Fibroblast of lung (primary cell): ENCODE results near the gene PALM2AKAP2. TPM values are rescaled to one million over a fixed set of nuclear protein-coding genes. Genes with fewer than 3 reads are reported as not detected.

ENCODE experiments used
- DNase-seq, 2 donors: peaks; one replicate each; pipeline versions ENCODE4 v3.0.0 to v3.0.0-alpha.2; 2010; ENCODE audit warnings: low read depth in 2 of 2
- H2AFZ ChIP-seq: 2 replicates; pipeline ENCODE4 v1.5.1; 2012; ENCODE audit warnings: low read length, control low read depth, inconsistent platforms
- H3K27ac ChIP-seq: 2 replicates; pipeline ENCODE4 v1.5.1; 2011; ENCODE audit warnings: low read length, control low read depth; ENCODE audit not compliant: insufficient read depth
- H3K27me3 ChIP-seq: 2 replicates; pipeline ENCODE4 v1.5.1; 2011; ENCODE audit warnings: mild to moderate bottlenecking, low read length; ENCODE audit not compliant: control insufficient read depth, insufficient read depth
- H3K36me3 ChIP-seq: 2 replicates; pipeline ENCODE4 v1.5.1; 2011; ENCODE audit warnings: low read length; ENCODE audit not compliant: control insufficient read depth, insufficient read depth
- H3K4me1 ChIP-seq: 2 replicates; pipeline ENCODE4 v1.5.1; 2011; ENCODE audit warnings: low read length; ENCODE audit not compliant: control insufficient read depth, insufficient read depth; ENCODE audit errors: extremely low read depth
- H3K4me2 ChIP-seq: 2 replicates; pipeline ENCODE4 v1.5.1; 2011; ENCODE audit warnings: low read length, control low read depth; ENCODE audit not compliant: insufficient read depth; ENCODE audit errors: extremely low read depth
- H3K4me3 ChIP-seq, 4 experiments: fragments of 200-600 bp in 1 of 4; sonication (generic) in 1 of 4; replicated peaks in 1 of 4; 2 replicates each; pipeline ENCODE4 v1.5.1; 2011 to 2016; ENCODE audit warnings: low read length in 4 of 4, low read depth in 3 of 4, mild to moderate bottlenecking in 3 of 4, control low read depth in 2 of 4, inconsistent platforms in 1 of 4, mixed read lengths in 1 of 4; ENCODE audit not compliant: insufficient read depth in 1 of 4; ENCODE audit errors: control extremely low read depth in 1 of 4
- H3K79me2 ChIP-seq: 2 replicates; pipeline ENCODE4 v1.5.1; 2012; ENCODE audit warnings: mild to moderate bottlenecking, low read length, inconsistent platforms; ENCODE audit not compliant: control insufficient read depth, insufficient read depth
- H3K9ac ChIP-seq: 2 replicates; pipeline ENCODE4 v1.5.1; 2011; ENCODE audit warnings: mild to moderate bottlenecking, low read length, control low read depth; ENCODE audit not compliant: insufficient read depth
- H3K9me3 ChIP-seq: 2 replicates; pipeline ENCODE4 v1.5.1; 2012; ENCODE audit warnings: low read depth, low read length; ENCODE audit not compliant: control insufficient read depth, insufficient read depth
- H4K20me1 ChIP-seq: 2 replicates; pipeline ENCODE4 v1.5.1; 2011; ENCODE audit warnings: low read length; ENCODE audit not compliant: control insufficient read depth, insufficient read depth; ENCODE audit errors: extremely low read depth
- EZH2 ChIP-seq: IDR thresholded peaks from 2 replicates; pipeline ENCODE4 v1.5.1; 2012; ENCODE audit warnings: low read length, control low read depth, mild to moderate bottlenecking; ENCODE audit errors: missing control alignments
- polyA plus RNA-seq, 2 donors: library from polyadenylated mRNA; depleted of rRNA in 1 of 2; stranded (reverse) in 1 of 2; unstranded in 1 of 2; fragments of >200 nt; gene quantifications; 2 replicates each; pipeline ENCODE4 v1.2.1, GENCODE V29; 2011 to 2012; ENCODE audit warnings: missing spikeins in 1 of 2
- total RNA-seq: library from RNA; depleted of rRNA; stranded (reverse); fragments of >200 nt; gene quantifications from 2 replicates; pipeline ENCODE4 v1.2.1, GENCODE V29; 2014
- TF ChIP-seq, protein P1 (sequence below), 2 donors: IDR thresholded peaks in 1 of 2; conservative IDR thresholded peaks in 1 of 2; 1 replicate in 1 of 2; 2 replicates in 1 of 2; pipeline ENCODE4 v1.5.1; 2011 to 2012; ENCODE audit warnings: low read length in 2 of 2, control low read depth in 1 of 2, inconsistent platforms in 1 of 2, low read depth in 1 of 2, mild to moderate bottlenecking in 1 of 2

Gene PALM2AKAP2
- total and polyA plus RNA-seq, 2 donors (not counting 1 experiment from before 2014, with no cell fraction given): 7.7 to 9.9 TPM

- Histone ChIP-seq H3K9me3 (no peaks in the 10 kb centered on the region), H4K20me1 (no peaks in the 10 kb centered on the region), H3K4me1 (peaks cover 29% of the 10 kb centered on the region), H2AFZ (no peak overlapping the region), H3K4me2 (no peak overlapping the region), H3K4me3 (no peak overlapping the region), H3K27me3 (no peaks in the 10 kb centered on the region), H3K9ac (no peak overlapping the region), H3K27ac (no peak overlapping the region), H3K36me3 (no peaks in the 10 kb centered on the region), H3K79me2 (peaks cover 6% of the 10 kb centered on the region)
- TF ChIP-seq EZH2: no peak
- no peak for DNase-seq
Measured at GRCh38 chr9:109795613-109796012, 15.6 kb downstream of the PALM2AKAP2 start.

DNA sequence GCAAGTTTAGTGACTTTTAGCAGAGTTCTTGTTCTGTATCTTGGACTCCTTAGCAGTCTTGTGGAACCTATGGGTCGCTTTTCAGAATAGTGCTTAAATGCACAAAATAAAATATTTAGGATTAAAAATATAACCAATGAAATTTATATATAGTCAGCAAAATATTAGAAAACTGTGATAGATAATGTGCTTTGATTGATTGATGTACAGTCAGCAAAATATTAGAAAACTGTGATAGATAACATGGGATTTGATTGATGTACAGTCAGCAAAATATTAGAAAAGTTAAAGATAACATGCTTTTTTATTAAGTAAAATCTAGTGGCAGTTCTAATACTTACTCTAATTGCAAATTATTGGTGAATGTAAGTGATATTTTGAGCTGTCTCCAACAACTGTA, 16.1 kb downstream of the PALM2AKAP2 start:
- H3K9me3 ChIP-seq: no peaks in the 10 kb centered on the region
- DNase-seq: no peak
- no peak overlapping the region for H3K27ac ChIP-seq
- H3K36me3 ChIP-seq: no peaks in the 10 kb centered on the region
- H3K4me1 ChIP-seq: peaks cover 29% of the 10 kb centered on the region
- no peak overlapping the region for H3K4me3 ChIP-seq
- no peak overlapping the region for H2AFZ ChIP-seq
- H3K27me3 ChIP-seq: no peaks in the 10 kb centered on the region
- H3K4me2 ChIP-seq: no peak overlapping the region
- no peak overlapping the region for H3K9ac ChIP-seq
- peaks cover 11% of the 10 kb centered on the region for H3K79me2 ChIP-seq
- TF ChIP-seq, protein P1, sequence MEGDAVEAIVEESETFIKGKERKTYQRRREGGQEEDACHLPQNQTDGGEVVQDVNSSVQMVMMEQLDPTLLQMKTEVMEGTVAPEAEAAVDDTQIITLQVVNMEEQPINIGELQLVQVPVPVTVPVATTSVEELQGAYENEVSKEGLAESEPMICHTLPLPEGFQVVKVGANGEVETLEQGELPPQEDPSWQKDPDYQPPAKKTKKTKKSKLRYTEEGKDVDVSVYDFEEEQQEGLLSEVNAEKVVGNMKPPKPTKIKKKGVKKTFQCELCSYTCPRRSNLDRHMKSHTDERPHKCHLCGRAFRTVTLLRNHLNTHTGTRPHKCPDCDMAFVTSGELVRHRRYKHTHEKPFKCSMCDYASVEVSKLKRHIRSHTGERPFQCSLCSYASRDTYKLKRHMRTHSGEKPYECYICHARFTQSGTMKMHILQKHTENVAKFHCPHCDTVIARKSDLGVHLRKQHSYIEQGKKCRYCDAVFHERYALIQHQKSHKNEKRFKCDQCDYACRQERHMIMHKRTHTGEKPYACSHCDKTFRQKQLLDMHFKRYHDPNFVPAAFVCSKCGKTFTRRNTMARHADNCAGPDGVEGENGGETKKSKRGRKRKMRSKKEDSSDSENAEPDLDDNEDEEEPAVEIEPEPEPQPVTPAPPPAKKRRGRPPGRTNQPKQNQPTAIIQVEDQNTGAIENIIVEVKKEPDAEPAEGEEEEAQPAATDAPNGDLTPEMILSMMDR (conservative IDR thresholded peaks at IDR 0.05 in 1 of 2, IDR thresholded peaks at IDR 0.05 in 1 of 2; ENCODE audit: low read depth in 1 of 2, low read length in 2 of 2): no peak
- no peak for TF ChIP-seq EZH2
- H4K20me1 ChIP-seq: no peaks in the 10 kb centered on the region

DNA sequence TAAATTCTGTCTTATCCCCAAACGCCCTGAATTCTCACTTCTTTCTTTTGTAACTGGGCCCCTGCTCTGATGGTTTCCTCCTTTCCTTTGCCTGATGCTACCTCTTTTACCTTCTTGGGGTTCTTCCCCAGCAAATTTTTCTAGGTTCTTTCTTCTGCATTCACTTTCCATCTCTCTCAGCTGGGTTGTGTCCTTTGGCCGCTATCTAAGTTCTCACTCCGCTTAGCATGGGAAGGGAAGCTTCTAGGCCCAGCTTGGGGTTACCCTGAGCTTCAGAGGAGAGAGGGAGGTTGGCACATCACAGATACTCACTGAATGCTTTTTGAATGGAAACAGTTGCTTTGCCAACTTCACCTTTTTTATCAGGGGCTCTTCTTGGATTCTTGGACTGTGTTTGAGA, 17.0 kb downstream of the PALM2AKAP2 start:
- TF ChIP-seq, protein P1 (conservative IDR thresholded peaks at IDR 0.05 in 1 of 2, IDR thresholded peaks at IDR 0.05 in 1 of 2; ENCODE audit: low read depth in 1 of 2, low read length in 2 of 2): no peak
- no peak for TF ChIP-seq EZH2
- Histone ChIP-seq H3K27ac (no peak overlapping the region), H3K4me2 (no peak overlapping the region), H3K79me2 (peaks cover 9% of the 10 kb centered on the region), H3K9me3 (no peaks in the 10 kb centered on the region), H4K20me1 (no peaks in the 10 kb centered on the region), H3K4me1 (peaks cover 29% of the 10 kb centered on the region), H3K36me3 (no peaks in the 10 kb centered on the region), H3K9ac (no peak overlapping the region), H3K4me3 (no peak overlapping the region), H2AFZ (no peak overlapping the region), H3K27me3 (no peaks in the 10 kb centered on the region)
- DNase-seq: no peak
